GM23338 (cell line): ENCODE measurements around the gene APOBEC3B. TPM values are rescaled to one million over a fixed set of nuclear protein-coding genes. Genes with fewer than 3 reads are reported as not detected.

Experiments
- ATAC-seq: fragments of 200-7000 bp; cut with Tn5 transposase; 3 replicates; pipeline ENCODE4 v1.9.1; 2020
- DNase-seq: peaks from one replicate; pipeline ENCODE4 v3.0.0-alpha.2; 2015; ENCODE audit warnings: low spot score
- H2AFZ ChIP-seq: fragments of 200-600 bp; sonication (generic); 2 replicates; pipeline ENCODE4 v1.8.0; 2016; ENCODE audit warnings: antibody characterized with exemption, mild to moderate bottlenecking, moderate library complexity
- H3F3A ChIP-seq: fragments of 200-600 bp; sonication (generic); replicated peaks from 2 replicates; pipeline ENCODE4 v1.8.0; 2017; ENCODE audit warnings: antibody characterized with exemption, mixed run types, low read depth
- H3K27ac ChIP-seq: fragments of 200-600 bp; sonication (generic); 2 replicates; pipeline ENCODE4 v1.6.1; 2016; ENCODE audit warnings: low read depth
- H3K27me3 ChIP-seq: fragments of 200-600 bp; sonication (generic); 2 replicates; pipeline ENCODE4 v1.8.0; 2016; ENCODE audit warnings: mild to moderate bottlenecking, mixed run types, moderate library complexity; ENCODE audit not compliant: insufficient read depth
- H3K36me3 ChIP-seq: fragments of 200-600 bp; sonication (generic); 2 replicates; pipeline ENCODE4 v1.8.0; 2016; ENCODE audit warnings: mild to moderate bottlenecking; ENCODE audit not compliant: insufficient read depth
- H3K4me1 ChIP-seq: fragments of 200-600 bp; sonication (generic); 2 replicates; pipeline ENCODE4 v1.8.0; 2016; ENCODE audit warnings: mild to moderate bottlenecking, moderate library complexity; ENCODE audit not compliant: insufficient read depth
- H3K4me2 ChIP-seq: fragments of 200-600 bp; sonication (generic); 2 replicates; pipeline ENCODE4 v1.7.1; 2017; ENCODE audit warnings: mixed run types
- H3K4me3 ChIP-seq: fragments of 200-600 bp; sonication (generic); 2 replicates; pipeline ENCODE4 v1.6.1; 2016; ENCODE audit warnings: mixed run types
- H3K79me2 ChIP-seq: fragments of 200-600 bp; sonication (generic); replicated peaks from 2 replicates; pipeline ENCODE4 v1.8.0; 2017; ENCODE audit warnings: mild to moderate bottlenecking; ENCODE audit not compliant: insufficient read depth
- H3K9me2 ChIP-seq: fragments of 200-600 bp; sonication (generic); 2 replicates; pipeline ENCODE4 v1.8.0; 2017; ENCODE audit not compliant: insufficient read depth
- H4K20me1 ChIP-seq: fragments of 200-600 bp; sonication (generic); replicated peaks from 2 replicates; pipeline ENCODE4 v1.8.0; 2017; ENCODE audit warnings: mild to moderate bottlenecking; ENCODE audit not compliant: insufficient read depth
- H3K27ac Mint-ChIP-seq: 2 replicates; pipeline ENCODE4 v1.8.0; 2020; ENCODE audit warnings: inconsistent platforms, mild to moderate bottlenecking, moderate library complexity, mixed read lengths
- H3K27me3 Mint-ChIP-seq: 3 replicates; pipeline ENCODE4 v1.8.0; 2022; ENCODE audit warnings: low read depth, mild to moderate bottlenecking, moderate library complexity, mixed read lengths, inconsistent platforms; ENCODE audit not compliant: insufficient read depth, poor library complexity
- H3K36me3 Mint-ChIP-seq: 3 replicates; pipeline ENCODE4 v1.8.0; 2021; ENCODE audit warnings: low read depth, mild to moderate bottlenecking, inconsistent platforms, moderate library complexity, mixed read lengths
- H3K4me1 Mint-ChIP-seq: 3 replicates; pipeline ENCODE4 v1.8.0; 2020; ENCODE audit warnings: mild to moderate bottlenecking, inconsistent platforms, mixed read lengths
- H3K4me3 Mint-ChIP-seq: 3 replicates; pipeline ENCODE4 v1.8.0; 2021; ENCODE audit warnings: moderate library complexity, mild to moderate bottlenecking, inconsistent platforms, mixed read lengths
- H3K9me3 Mint-ChIP-seq: 3 replicates; pipeline ENCODE4 v1.8.0; 2020; ENCODE audit warnings: moderate library complexity, mild to moderate bottlenecking, inconsistent platforms, mixed read lengths
- CTCF ChIP-seq, 2 experiments: fragments of 200-600 bp in 1 of 2; sonication (generic) in 1 of 2; conservative IDR thresholded peaks; 2 replicates each; pipeline versions ENCODE4 v1.5.1 to v1.6.1; 2016 to 2017; ENCODE audit warnings: antibody characterized with exemption in 2 of 2, low read depth in 2 of 2, mild to moderate bottlenecking in 2 of 2, moderate library complexity in 1 of 2
- ETS1 ChIP-seq: IDR thresholded peaks from 2 replicates; pipeline ENCODE4 v1.6.1; 2016; ENCODE audit warnings: antibody characterized with exemption
- EZH2 ChIP-seq: fragments of 200-600 bp; sonication (generic); IDR thresholded peaks from one replicate; pipeline ENCODE4 v1.8.0; 2017; ENCODE audit warnings: antibody characterized with exemption, mild to moderate bottlenecking, low read depth; ENCODE audit not compliant: unreplicated experiment
- EZH2phosphoT487 ChIP-seq: fragments of 200-600 bp; sonication (generic); IDR thresholded peaks from one replicate; pipeline ENCODE4 v1.8.1; 2018; ENCODE audit warnings: antibody characterized with exemption; ENCODE audit not compliant: unreplicated experiment
- NANOG ChIP-seq: IDR thresholded peaks from 2 replicates; pipeline ENCODE4 v1.6.1; 2016; ENCODE audit warnings: antibody characterized with exemption, borderline replicate concordance
- POLR2AphosphoS5 ChIP-seq: IDR thresholded peaks from 2 replicates; pipeline ENCODE4 v1.6.1; 2016; ENCODE audit warnings: antibody characterized with exemption, low read depth
- REST ChIP-seq: IDR thresholded peaks from one replicate; pipeline ENCODE4 v1.6.1; 2018; ENCODE audit warnings: antibody characterized with exemption; ENCODE audit not compliant: unreplicated experiment
- STAT1 ChIP-seq: IDR thresholded peaks from one replicate; pipeline ENCODE4 v1.6.1; 2016; ENCODE audit warnings: antibody characterized with exemption; ENCODE audit not compliant: unreplicated experiment
- ZNF114 ChIP-seq: fragments of 250-450 bp; sonication (Bioruptor Pico); IDR thresholded peaks from 2 replicates; pipeline ENCODE4 v1.5.0; 2020; ENCODE audit warnings: mild to moderate bottlenecking, moderate library complexity
- ZNF462 ChIP-seq: fragments of 250-450 bp; sonication (Bioruptor Pico); IDR thresholded peaks from 2 replicates; pipeline ENCODE4 v1.5.0; 2020; ENCODE audit warnings: mild to moderate bottlenecking, moderate library complexity
- polyA plus RNA-seq: library from polyadenylated mRNA; unstranded; fragments of >200 nt; fragmentation: Nextera tagmentation; extraction: Ambion mirVana; gene quantifications from 2 replicates; pipeline ENCODE4 v1.2.1, GENCODE V29; 2016
- total RNA-seq: library from RNA; depleted of rRNA; stranded (reverse); fragments of >200 nt; shearing (Covaris generic); gene quantifications from 2 replicates; pipeline ENCODE4 v1.2.3, GENCODE V29; 2014

The APOBEC3B gene
- total and polyA plus RNA-seq, 2 experiments from 2014 or later = 7.0 to 9.2 TPM

GRCh38 chr22:38996105-38996504 lies 14.0 kb downstream of the APOBEC3B start (continued):
- TF ChIP-seq CTCF (conservative IDR thresholded peaks at IDR 0.05; ENCODE audit: low read depth in 2 of 2) (no peak), POLR2AphosphoS5 (no peak), EZH2phosphoT487 (no peak)

- Mint-ChIP-seq H3K27me3 (peaks cover 17% of the 10 kb centered on the region), H3K27ac (0 out of 2 replicates have a peak overlapping the region, but pooled peaks have one; percentile 44), H3K4me1 (peaks cover 40% of the 10 kb centered on the region), H3K36me3 (peaks cover 11% of the 10 kb centered on the region), H3K4me3 (no peak overlapping the region), H3K9me3 (peaks cover 10% of the 10 kb centered on the region; the same call in 2 of the 3 replicates)
- Histone ChIP-seq H3K27ac (no peak overlapping the region), H3F3A (peaks cover 5% of the 10 kb centered on the region; the same call in 1 of the 2 replicates), H3K36me3 (no peaks in the 10 kb centered on the region), H2AFZ (no peak overlapping the region), H3K27me3 (no peaks in the 10 kb centered on the region), H4K20me1 (no peaks in the 10 kb centered on the region), H3K9me2 (no peaks in the 10 kb centered on the region), H3K4me3 (no peak overlapping the region), H3K4me1 (peaks cover 2% of the 10 kb centered on the region), H3K4me2 (no peak overlapping the region), H3K79me2 (no peaks in the 10 kb centered on the region)
- no peak for ATAC-seq
- no peak for DNase-seq
- TF ChIP-seq ETS1 = no peak
- no peak for TF ChIP-seq POLR2AphosphoS5
- no peak for TF ChIP-seq EZH2
- TF ChIP-seq REST = no peak
- no peak for TF ChIP-seq NANOG
- no peak for TF ChIP-seq STAT1
- no peak for TF ChIP-seq EZH2phosphoT487
- no peak for TF ChIP-seq CTCF (conservative IDR thresholded peaks at IDR 0.05; ENCODE audit: low read depth in 2 of 2)
- TF ChIP-seq ZNF114 = no peak
- no peak for TF ChIP-seq ZNF462
Measured at GRCh38 chr22:38997518-38997917, 15.4 kb downstream of the APOBEC3B start.
